Adrenal gland (tissue), 19 donors: Measurements from ENCODE around the gene SCAF11. TPM values are rescaled to one million over a fixed set of nuclear protein-coding genes. Genes with fewer than 3 reads are reported as not detected.
"Not testable (repeated sequence)": the region's sequence is repeated elsewhere in the genome, so short reads cannot be mapped to it uniquely, and the experiment has no call there.

Experiments used
- DNase-seq, 7 donors: peaks; one replicate each; pipeline ENCODE4 v3.0.0-alpha.2; 2019 to 2020
- H3K27ac ChIP-seq, 5 donors: fragments of 200-600 bp; sonication (generic) in 4 of 5; 1 replicate in 3 of 5; 2 replicates in 2 of 5; pipeline versions ENCODE4 v1.5.1 to v1.8.0; 2016 to 2020; ENCODE audit warnings: mild to moderate bottlenecking in 1 of 5
- H3K27me3 ChIP-seq: fragments of 200-600 bp; 2 replicates; pipeline ENCODE4 v1.8.0; 2021
- H3K36me3 ChIP-seq, 2 donors: fragments of 200-600 bp; replicated peaks in 1 of 2; 1 replicate in 1 of 2; 2 replicates in 1 of 2; pipeline versions ENCODE4 v1.5.1 to v1.8.0; 2018 to 2022
- H3K4me1 ChIP-seq, 2 donors: fragments of 200-600 bp; replicated peaks in 1 of 2; 1 replicate in 1 of 2; 2 replicates in 1 of 2; pipeline versions ENCODE4 v1.5.1 to v1.8.0; 2018 to 2021
- H3K4me3 ChIP-seq, 4 donors: fragments of 200-600 bp; sonication (generic) in 3 of 4; one replicate each; pipeline ENCODE4 v1.5.1; 2016 to 2018
- H3K9me3 ChIP-seq, 3 donors: fragments of 200-600 bp; sonication (generic) in 1 of 3; replicated peaks in 1 of 3; 1 replicate in 2 of 3; 2 replicates in 1 of 3; pipeline versions ENCODE4 v1.5.1 to v1.8.0; 2016 to 2021
- POLR2A ChIP-seq, 2 donors: fragments of 450-650 bp; IDR thresholded peaks; one replicate each; pipeline ENCODE4 v1.6.1; 2017; ENCODE audit warnings: antibody characterized with exemption in 2 of 2, mild to moderate bottlenecking in 2 of 2, moderate library complexity in 1 of 2
- WGBS, 4 donors: extraction: QIAGEN DNeasy Blood & Tissue Kit in 2 of 4; methylation state at CpG; one replicate each; pipeline versions ENCODE4 v1.1.5 to v1.1.7; 2013 to 2017; 5-methylcytosine and 5-hydroxymethylcytosine counted together
- intact Hi-C, 2 donors: fragments of 100-400 bp; cut with DNase I; formaldehyde crosslinking; loops; one replicate each; pipeline versions ENCODE4 v1.14.1 to v1.15.0; 2022 to 2023
- long read RNA-seq, 10 donors: library from polyadenylated mRNA in 3 of 10; unstranded in 2 of 10; stranded (forward) in 1 of 10; transcript quantifications; one replicate each; pipeline ENCODE4 v2.0.0 and lab custom pipeline, GENCODE V29; 2021 to 2026
- polyA plus RNA-seq, 3 donors: library from polyadenylated mRNA; stranded (reverse); fragments of 200-250 nt in 2 of 3; fragments of 350-450 nt in 1 of 3; fragmentation: Illumina TruSeq in 1 of 3; extraction: RNeasy Lipid Tissue Mini Kit (QIAGEN cat#74804) in 1 of 3; gene quantifications; one replicate each; pipeline ENCODE4 v1.2.3, GENCODE V29; 2013 to 2014
- total RNA-seq, 9 donors: library from RNA; depleted of rRNA in 4 of 9; stranded (reverse); fragments of >200 nt in 4 of 9; fragments of 120-200 nt in 1 of 9; fragmentation: NEBNext Ultra II Directional in 1 of 9; extraction: Animal tissue kit (Norgen Biotek cat#: 25700) in 1 of 9; gene quantifications; one replicate each; pipeline versions ENCODE4 v1.1.0 to v1.2.4, GENCODE V29; 2013 to 2023
- TF ChIP-seq, protein P1 (sequence below), 6 experiments: fragments of 450-650 bp in 4 of 6; fragments of 200-600 bp in 2 of 6; sonication (generic) in 1 of 6; IDR thresholded peaks; 1 replicate in 5 of 6; 2 replicates in 1 of 6; pipeline versions ENCODE4 v1.5.1 to v1.8.0; 2016 to 2021; ENCODE audit warnings: antibody characterized with exemption in 6 of 6, mild to moderate bottlenecking in 2 of 6, moderate library complexity in 1 of 6
- donor health status: healthy with polysubstance abuse.
- donor health status: Bipolar disorder and iron deficiency.
- donor health status: DM: yes; HTN: yes; CAD: no.
- donor health status: DM: no; HTN: no; CAD: no.
- donor health status: DM: no; HTN: no; CAD: no.
- donor health status: DM: yes; HTN: yes; CAD: no.

Gene SCAF11, protein sequence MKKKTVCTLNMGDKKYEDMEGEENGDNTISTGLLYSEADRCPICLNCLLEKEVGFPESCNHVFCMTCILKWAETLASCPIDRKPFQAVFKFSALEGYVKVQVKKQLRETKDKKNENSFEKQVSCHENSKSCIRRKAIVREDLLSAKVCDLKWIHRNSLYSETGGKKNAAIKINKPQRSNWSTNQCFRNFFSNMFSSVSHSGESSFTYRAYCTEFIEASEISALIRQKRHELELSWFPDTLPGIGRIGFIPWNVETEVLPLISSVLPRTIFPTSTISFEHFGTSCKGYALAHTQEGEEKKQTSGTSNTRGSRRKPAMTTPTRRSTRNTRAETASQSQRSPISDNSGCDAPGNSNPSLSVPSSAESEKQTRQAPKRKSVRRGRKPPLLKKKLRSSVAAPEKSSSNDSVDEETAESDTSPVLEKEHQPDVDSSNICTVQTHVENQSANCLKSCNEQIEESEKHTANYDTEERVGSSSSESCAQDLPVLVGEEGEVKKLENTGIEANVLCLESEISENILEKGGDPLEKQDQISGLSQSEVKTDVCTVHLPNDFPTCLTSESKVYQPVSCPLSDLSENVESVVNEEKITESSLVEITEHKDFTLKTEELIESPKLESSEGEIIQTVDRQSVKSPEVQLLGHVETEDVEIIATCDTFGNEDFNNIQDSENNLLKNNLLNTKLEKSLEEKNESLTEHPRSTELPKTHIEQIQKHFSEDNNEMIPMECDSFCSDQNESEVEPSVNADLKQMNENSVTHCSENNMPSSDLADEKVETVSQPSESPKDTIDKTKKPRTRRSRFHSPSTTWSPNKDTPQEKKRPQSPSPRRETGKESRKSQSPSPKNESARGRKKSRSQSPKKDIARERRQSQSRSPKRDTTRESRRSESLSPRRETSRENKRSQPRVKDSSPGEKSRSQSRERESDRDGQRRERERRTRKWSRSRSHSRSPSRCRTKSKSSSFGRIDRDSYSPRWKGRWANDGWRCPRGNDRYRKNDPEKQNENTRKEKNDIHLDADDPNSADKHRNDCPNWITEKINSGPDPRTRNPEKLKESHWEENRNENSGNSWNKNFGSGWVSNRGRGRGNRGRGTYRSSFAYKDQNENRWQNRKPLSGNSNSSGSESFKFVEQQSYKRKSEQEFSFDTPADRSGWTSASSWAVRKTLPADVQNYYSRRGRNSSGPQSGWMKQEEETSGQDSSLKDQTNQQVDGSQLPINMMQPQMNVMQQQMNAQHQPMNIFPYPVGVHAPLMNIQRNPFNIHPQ (N-terminal part only)
- 100 to 1,000 TPM in 4 of 9 donors, 10 to 100 TPM in 5; 69.5 to 170 (median 91.4) TPM for total RNA-seq
- polyA plus RNA-seq: 10 to 100 TPM; 19.1 to 84.4 (median 28.1) TPM
- long read RNA-seq, donor 1, full-length matches to known transcripts: 10 of 33 reads
- long read RNA-seq, donor 1, partial matches to known transcripts: 23 of 33 reads
- long read RNA-seq, donor 1, other reads (novel, unspliced or antisense): 0 of 33 reads
- long read RNA-seq, donor 2, full-length matches to known transcripts: 6 of 14 reads
- long read RNA-seq, donor 2, partial matches to known transcripts: 8 of 14 reads
- long read RNA-seq, donor 2, other reads (novel, unspliced or antisense): 0 of 14 reads
- long read RNA-seq, donor 3, full-length matches to known transcripts: 11 of 24 reads
- long read RNA-seq, donor 3, partial matches to known transcripts: 13 of 24 reads
- long read RNA-seq, donor 3, other reads (novel, unspliced or antisense): 0 of 24 reads
- long read RNA-seq, donor 4, partial matches to known transcripts: 17 of 24 reads
- long read RNA-seq, donor 4, other reads (novel, unspliced or antisense): 6 of 24 reads
- long read RNA-seq, donor 5, full-length matches to known transcripts: 11 of 25 reads
- long read RNA-seq, donor 5, partial matches to known transcripts: 4 of 25 reads
- long read RNA-seq, donor 5, other reads (novel, unspliced or antisense): 10 of 25 reads
- long read RNA-seq, donor 6, partial matches to known transcripts: 16 of 22 reads
- long read RNA-seq, donor 6, other reads (novel, unspliced or antisense): 4 of 22 reads
- long read RNA-seq, donor 7, partial matches to known transcripts: 9 of 15 reads
- long read RNA-seq, donor 7, other reads (novel, unspliced or antisense): 0 of 15 reads
- long read RNA-seq, donor 8, full-length matches to known transcripts: 8 of 8 reads
- long read RNA-seq, donor 8, partial matches to known transcripts: 0 of 8 reads
- long read RNA-seq, donor 8, other reads (novel, unspliced or antisense): 0 of 8 reads
- long read RNA-seq, donor 9, full-length matches to known transcripts: 11 of 11 reads
- long read RNA-seq, donor 9, partial matches to known transcripts: 0 of 11 reads
- long read RNA-seq, donor 9, other reads (novel, unspliced or antisense): 0 of 11 reads
- long read RNA-seq, donor 10, full-length matches to known transcripts: 6 of 6 reads
- long read RNA-seq, donor 10, partial matches to known transcripts: 0 of 6 reads
- long read RNA-seq, donor 10, other reads (novel, unspliced or antisense): 0 of 6 reads

GRCh38 chr12:45990468-45991283 is at the start of gene SCAF11:
Gene SCAF11 (minus strand): TSS chr12:45990574. CDS start chr12:45964167, 26,407 bp downstream.
- H3K4me1 ChIP-seq: peaks cover 31 to 41% of the 10 kb centered on the region in 2 donors
- DNase-seq: peak; percentile 100
- H3K36me3 ChIP-seq: no peaks in the 10 kb centered on the region

DNA sequence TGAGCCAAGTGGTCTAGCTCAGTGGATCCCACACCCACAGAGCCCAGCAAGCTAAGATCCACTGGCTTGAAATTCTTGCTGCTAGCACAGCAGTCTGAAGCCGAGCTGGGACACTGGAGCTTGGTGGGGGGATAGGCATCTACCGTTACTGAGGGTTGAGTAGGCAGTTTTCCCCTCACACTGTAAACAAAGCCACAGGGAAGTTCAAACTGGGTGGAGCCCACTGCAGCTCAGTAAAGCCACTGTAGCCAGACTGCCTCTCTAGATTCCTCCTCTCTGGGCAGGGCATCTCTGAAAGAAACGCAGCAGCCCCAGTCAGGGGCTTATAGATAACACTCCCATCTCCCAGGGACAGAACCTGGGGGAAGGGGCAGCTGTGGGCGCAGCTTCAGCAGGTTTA is 46.7 kb upstream of the SCAF11 start:
- intact Hi-C loops, H3K4me3 ChIP-seq: not testable (repeated sequence)
- WGBS, 4 donors: 27 to 39% (median 33%) methylated on average over 3 to 4 of the region's 4 CpGs

More at GRCh38 chr12:45990468-45991283, at the start of gene SCAF11:
- TF ChIP-seq, protein P1, sequence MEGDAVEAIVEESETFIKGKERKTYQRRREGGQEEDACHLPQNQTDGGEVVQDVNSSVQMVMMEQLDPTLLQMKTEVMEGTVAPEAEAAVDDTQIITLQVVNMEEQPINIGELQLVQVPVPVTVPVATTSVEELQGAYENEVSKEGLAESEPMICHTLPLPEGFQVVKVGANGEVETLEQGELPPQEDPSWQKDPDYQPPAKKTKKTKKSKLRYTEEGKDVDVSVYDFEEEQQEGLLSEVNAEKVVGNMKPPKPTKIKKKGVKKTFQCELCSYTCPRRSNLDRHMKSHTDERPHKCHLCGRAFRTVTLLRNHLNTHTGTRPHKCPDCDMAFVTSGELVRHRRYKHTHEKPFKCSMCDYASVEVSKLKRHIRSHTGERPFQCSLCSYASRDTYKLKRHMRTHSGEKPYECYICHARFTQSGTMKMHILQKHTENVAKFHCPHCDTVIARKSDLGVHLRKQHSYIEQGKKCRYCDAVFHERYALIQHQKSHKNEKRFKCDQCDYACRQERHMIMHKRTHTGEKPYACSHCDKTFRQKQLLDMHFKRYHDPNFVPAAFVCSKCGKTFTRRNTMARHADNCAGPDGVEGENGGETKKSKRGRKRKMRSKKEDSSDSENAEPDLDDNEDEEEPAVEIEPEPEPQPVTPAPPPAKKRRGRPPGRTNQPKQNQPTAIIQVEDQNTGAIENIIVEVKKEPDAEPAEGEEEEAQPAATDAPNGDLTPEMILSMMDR (IDR thresholded peaks at IDR 0.05): peak; percentile 86 to 100 (median 99)
- TF ChIP-seq POLR2A (IDR thresholded peaks at IDR 0.05): peak; percentile 88 to 95
- 0 to 3% (median 1%) methylated on average over 15 to 54 of the region's 54 CpGs for WGBS, 4 donors
- Histone ChIP-seq H3K9me3 (no peaks in the 10 kb centered on the region), H3K27ac (peak within 1 kb of the TSS; percentile 97 to 99 (median 99)), H3K27me3 (no peaks in the 10 kb centered on the region), H3K4me3 (peak within 1 kb of the TSS; percentile 64 to 99 (median 93))
- intact Hi-C loops: loop anchor here in 1 of 2 donors (5.0 kb wide), 1 partner anchor 263 kb away; the partner anchor contains the start of gene ARID2

GRCh38 chr12:46027172-46027571 is 36.8 kb upstream of the SCAF11 start:
- Histone ChIP-seq H3K4me3 (no peak overlapping the region), H3K27ac (no peak overlapping the region), H3K27me3 (no peaks in the 10 kb centered on the region), H3K4me1 (no peaks in the 10 kb centered on the region), H3K9me3 (no peaks in the 10 kb centered on the region), H3K36me3 (no peaks in the 10 kb centered on the region)
- no peak for DNase-seq
- TF ChIP-seq POLR2A (IDR thresholded peaks at IDR 0.05): no peak
- TF ChIP-seq, protein P1 (IDR thresholded peaks at IDR 0.05): no peak
- intact Hi-C loops: no loop called here

More for the DNA sequence above, 46.7 kb upstream of the SCAF11 start:
- not testable (repeated sequence) for H3K27ac ChIP-seq, H3K9me3 ChIP-seq, H3K4me1 ChIP-seq, H3K36me3 ChIP-seq, DNase-seq, H3K27me3 ChIP-seq
